HG03064 (cell line): Measurements from ENCODE around the gene KCNMA1.

Experiments
- ATAC-seq: cut with Tn5 transposase; IDR thresholded peaks from one replicate; pipeline ENCODE4 v1.9.1; 2021; ENCODE audit warnings: low read depth; ENCODE audit not compliant: unreplicated experiment

KCNMA1 gene

GRCh38 chr10:77264107-77264506, 373.5 kb downstream of the KCNMA1 start:
- ATAC-seq, result no peak

DNA sequence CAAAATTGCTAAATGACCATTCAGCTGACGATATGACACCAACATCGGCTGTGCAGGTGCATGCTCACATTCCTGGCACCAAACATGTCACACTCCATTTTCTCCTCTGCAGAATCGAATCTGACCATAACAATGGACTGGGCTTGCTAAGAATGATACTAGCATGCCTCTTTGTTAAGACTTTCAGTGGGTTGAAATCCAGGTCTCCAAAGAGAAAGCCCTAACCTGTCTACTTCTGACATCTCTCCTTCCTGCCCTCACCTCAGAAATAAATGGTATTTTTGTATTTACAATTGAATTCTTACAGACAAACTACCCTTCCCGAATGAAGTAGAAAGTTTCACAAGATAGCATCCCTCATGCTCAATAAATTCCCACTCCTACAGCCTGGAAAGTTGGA, 373.9 kb downstream of the KCNMA1 start:
- no peak for ATAC-seq

DNA sequence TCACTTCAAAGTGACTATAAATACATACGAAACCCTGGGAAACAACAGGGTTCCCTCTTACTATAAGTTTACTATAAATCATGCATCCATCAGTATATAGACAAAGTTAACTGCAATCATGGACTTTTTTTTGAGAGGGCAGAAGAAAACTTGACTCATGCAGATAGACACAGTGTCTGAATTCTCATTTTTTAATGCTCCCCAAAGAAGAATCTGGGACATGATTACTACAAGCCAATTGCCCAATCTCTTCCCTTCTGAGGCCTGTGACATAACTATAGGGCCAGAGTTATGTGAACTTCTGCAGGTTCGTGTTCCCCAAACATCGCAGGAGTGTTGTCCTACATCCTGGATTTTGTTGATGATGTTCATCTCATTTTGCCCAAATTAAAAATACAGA, 376.5 kb downstream of the KCNMA1 start:
- ATAC-seq, result no peak

GRCh38 chr10:77259171-77259874, 378.3 kb downstream of the KCNMA1 start:
- no peak for ATAC-seq

- ATAC-seq, result no peak
These were observed 381.3 kb downstream of the KCNMA1 start for GRCh38 chr10:77256346-77256745.

GRCh38 chr10:77253556-77254064, 384.0 kb downstream of the KCNMA1 start:
- ATAC-seq, result no peak

DNA sequence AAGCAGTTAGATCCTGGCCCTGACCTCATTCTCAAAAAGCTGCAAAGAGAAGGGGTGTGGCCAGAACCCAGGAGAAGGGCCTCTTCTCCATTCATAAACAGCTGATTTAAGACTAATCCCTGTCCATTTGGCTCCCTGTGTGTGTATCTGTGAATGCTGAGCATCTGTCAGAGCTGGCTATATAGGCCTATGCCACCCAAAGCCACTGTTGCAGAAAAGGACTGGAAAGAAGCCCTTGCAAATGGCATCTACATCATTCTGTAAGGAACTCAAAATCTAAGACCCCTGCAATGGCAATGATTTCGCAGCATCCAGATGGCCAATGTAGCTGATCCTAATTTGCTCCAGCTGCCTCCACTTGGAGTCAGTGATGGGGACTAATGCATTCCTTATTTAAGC, 384.5 kb downstream of the KCNMA1 start:
- ATAC-seq, result no peak

GRCh38 chr10:77252380-77253146, 385.0 kb downstream of the KCNMA1 start:
- ATAC-seq, result no peak

DNA sequence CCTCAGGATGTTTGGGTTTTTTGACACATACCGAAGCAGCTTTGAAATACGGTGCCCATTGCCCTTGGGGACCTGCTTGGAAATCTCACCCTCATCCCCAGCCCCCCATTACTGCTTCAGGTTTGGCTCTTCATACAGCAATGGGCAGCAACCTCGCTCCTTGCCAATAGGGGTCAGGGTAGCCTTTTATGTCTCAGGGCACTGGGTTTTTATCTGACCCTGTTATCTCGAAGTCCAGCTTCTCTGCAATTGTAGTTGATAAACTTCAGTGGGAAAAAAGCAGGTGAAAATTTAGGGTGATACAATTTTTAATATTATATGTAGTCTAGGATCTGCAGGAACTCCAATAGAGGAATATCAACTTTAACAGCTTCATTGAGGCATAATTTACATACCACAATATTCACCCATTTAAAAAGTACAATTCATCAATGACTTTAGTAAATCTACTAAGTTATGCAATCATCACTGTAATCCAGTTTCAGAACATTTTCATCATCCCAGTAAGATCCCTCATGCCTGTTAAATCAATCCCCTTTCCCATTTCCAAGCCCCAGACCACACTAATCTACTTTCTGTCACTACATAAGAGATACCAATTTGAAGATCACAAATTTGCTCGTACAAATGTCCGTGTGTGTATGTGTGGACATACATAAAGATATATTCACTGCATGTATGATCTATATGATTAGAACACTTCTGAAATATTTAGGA, 386.2 kb downstream of the KCNMA1 start:
- no peak for ATAC-seq

DNA sequence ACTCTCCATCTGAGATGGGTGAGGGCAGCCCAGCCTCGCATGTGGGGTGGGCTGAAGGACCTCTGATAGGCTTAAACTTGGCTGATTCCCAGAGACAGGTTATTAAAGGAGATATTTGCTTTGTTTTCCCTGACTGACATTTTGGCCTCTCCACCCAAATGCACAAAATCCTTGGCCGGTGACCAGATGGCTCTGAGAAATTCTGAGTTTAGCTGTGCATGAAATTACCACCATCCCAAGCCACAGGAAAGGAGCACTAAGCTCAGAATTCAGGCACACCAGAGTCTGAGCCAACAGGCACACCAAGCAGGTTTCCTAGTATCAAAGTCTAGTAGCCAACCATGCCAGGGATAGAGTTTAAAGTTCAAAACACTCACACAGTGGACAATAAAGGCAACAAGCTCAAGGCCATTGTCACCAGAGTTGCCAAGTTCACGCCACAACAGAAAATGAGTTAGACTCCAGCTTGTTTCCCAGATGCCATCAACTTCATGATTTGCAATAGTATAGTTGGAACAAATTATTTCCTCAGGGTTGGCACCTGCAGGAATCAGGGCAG, 387.6 kb downstream of the KCNMA1 start:
- ATAC-seq, result no peak

DNA sequence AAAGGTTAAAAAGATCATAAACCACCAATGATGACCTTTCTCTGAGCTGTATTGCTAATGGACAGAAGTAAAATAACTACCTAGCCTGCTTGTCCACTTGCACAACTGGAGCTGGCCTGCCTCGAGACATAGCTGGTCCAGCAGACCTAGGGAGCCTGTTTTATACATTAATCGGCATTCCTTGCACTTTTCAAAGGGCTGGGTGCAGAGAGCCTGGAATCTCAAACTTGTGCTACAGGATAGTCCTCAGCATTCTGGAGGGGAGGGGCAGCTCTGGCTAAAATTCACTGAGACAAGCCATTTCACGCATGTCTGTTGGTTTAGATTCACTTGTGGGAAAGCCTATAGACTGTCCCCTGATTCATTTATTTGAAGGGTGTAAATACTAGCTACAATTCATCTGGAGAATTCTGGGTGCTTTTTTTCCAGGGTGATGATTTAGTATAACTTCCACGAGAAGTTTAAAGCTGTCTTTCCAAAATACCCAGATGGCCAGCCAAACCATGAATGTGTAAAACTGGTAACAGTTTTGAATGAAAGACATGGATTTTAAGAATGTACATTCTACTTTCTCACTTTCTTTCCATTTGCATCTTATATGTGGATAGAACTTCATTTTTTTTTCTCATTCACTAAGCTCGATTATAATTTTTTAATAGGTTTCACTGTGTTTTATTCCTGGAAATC, 389.4 kb downstream of the KCNMA1 start:
- no peak for ATAC-seq

DNA sequence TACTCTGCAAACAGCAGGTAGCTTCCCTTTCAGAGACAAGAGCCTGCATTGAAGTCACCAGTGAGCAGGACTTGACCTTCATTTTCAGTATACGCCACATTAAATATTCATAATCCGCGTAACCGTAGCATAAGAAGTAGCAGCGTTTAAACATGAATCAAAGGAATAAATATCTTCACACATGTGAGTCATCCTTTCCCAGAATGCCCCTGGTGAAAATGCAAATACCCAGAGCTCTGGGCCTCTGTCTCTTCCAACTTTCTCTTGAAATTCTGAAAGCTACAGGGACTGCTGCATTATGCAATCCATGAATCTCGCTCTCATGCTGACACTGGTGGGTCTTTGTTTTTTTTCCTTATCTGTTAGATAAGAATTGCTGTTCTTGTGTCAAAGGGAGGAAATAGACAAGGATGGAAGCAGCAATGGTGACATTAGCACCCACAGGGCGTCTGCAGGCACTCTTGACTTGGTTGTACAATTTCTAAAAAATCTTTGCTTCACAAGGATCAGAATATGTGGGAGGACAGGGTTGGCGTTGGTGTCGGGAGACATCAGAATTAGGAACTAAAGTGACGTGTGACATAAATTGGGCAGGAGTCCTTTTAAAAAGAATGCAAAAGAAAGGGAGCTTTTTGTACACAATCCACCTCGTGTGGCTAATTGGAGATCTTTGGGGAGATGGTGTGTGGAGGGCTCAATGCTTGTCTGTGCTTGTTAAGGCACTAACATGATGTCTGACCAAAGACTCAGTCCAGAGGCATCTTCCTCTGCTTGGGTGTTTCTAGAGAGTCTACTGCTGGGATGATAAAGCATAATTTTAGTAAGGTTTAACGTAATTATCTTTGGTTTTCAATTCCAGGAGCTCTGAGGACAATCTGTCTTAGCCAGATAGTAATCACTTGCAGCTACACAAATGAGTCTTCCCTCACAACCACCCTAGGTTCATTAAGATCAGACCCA, 390.3 kb downstream of the KCNMA1 start:
- ATAC-seq, result no peak

- no peak for ATAC-seq
These were observed 391.7 kb downstream of the KCNMA1 start for GRCh38 chr10:77245953-77246352.

DNA sequence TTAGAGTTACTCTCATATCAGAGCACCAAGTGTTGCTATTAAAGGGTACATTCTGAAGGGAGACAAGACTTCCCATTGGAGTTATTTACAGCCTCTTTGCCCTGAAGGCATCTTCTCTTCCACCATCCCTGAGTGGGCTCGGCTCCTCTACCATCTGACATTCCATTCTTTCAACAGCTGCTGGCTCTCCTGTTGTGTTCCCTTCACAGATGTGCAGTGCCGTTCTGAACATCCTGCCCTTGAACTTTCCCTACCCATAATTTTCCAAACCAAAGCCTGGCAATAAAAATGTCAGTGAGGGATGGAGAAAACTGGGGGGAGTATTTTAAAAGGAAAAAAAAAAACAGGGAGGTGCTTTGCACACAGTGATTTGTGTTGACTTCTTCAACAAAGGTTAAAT, 392.9 kb downstream of the KCNMA1 start:
- ATAC-seq, result no peak

GRCh38 chr10:77244286-77244685, 393.3 kb downstream of the KCNMA1 start:
- ATAC-seq, result no peak

DNA sequence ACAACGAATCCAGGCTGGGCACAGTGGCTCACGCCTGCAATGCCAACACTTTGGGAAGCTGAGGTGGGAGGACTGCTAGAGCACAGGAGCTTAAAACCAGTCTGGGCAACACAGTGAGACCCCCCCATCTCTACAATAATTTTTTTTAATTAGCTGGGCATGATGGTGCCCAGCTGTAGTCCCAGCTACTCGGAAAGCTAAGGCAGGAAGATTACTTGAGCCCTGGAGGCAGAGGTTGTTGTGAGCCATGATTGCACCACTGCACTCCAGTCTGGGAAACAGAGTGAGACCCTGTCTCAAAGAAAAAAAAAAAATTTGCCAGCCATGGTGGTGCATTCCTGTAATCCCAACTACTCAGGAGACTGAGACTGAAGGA, 396.3 kb downstream of the KCNMA1 start:
- no peak for ATAC-seq

DNA sequence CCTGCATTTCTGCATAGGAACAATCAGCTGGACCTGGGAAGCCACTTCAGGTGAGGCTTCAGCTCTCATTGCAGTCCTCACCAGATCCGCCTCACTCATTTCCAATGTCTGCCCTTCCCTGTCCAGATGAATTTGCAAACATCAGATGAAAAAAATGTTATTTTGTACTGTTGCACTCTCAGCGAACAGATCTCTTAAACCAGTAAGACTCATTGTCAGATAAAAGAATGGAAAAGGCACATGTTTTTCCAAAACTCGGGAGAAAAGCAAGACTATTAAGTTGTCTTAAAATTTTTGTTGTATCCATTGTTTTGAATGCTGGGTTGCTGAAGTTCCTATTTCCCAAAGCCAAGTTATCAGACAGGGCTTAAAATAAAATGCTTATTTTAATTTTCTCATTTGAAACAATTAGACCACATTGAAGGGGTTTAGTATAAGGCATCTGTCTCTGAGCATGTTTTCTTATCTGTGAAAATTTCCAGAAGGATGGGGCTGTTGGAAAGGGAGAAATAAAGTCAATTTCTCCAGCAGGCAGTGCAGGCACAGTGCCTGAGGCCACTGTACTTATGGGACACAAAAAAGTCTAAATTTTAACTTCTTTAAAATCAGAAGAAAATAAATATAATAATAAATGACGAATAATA, 396.8 kb downstream of the KCNMA1 start:
- no peak for ATAC-seq

- ATAC-seq, result no peak
These were observed 397.5 kb downstream of the KCNMA1 start for GRCh38 chr10:77240041-77240652.
